GM18520 (cell line): ENCODE results near the gene GPC5.
"Not testable (repeated sequence)": the region's sequence is repeated elsewhere in the genome, so short reads cannot be mapped to it uniquely, and the experiment has no call there.

ENCODE experiments used
- ATAC-seq: cut with Tn5 transposase; IDR thresholded peaks from one replicate; pipeline ENCODE4 v1.9.1; 2021; ENCODE audit not compliant: unreplicated experiment

Gene GPC5

GRCh38 chr13:92898946-92899345, 1500.5 kb downstream of the GPC5 start:
- not testable (repeated sequence) for ATAC-seq

DNA sequence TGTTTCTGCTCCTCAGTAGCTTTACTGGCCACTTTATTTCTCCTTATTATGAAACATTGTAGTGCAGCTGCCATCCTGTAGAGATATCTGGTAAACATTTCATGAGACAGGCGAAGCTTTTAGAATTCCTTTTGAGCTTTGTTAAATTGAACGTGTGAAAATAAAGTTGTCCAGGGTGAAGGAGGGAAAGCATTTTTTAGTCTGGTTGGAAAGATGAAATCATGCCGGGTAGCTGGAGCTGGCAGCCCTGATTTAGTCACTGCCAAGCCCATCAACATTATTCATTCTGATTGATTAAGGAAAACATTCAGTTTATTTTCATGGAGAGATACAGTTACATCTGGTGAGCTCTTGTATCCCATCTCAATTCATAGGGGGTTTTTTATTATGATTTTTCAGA, 1502.0 kb downstream of the GPC5 start:
- ATAC-seq: no peak

DNA sequence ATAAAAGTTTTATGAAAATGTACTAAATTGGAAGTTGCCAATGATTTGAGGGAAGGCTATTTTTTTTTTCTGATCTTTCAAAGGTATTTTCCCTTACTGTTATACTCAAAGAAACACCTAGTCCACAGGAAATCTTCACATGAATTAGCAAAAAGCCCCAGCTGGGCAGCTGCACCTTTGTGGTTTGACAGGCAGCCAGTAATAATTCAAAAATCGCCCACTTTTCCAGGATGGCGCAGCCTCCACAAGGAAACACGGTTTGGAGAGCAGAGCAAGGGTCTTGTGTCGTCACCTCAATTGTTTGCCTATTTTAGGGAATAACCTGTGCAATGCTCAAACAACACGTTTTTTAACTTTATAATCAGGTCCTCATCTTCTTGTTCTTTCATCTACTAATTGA, 1503.3 kb downstream of the GPC5 start:
- no peak for ATAC-seq

DNA sequence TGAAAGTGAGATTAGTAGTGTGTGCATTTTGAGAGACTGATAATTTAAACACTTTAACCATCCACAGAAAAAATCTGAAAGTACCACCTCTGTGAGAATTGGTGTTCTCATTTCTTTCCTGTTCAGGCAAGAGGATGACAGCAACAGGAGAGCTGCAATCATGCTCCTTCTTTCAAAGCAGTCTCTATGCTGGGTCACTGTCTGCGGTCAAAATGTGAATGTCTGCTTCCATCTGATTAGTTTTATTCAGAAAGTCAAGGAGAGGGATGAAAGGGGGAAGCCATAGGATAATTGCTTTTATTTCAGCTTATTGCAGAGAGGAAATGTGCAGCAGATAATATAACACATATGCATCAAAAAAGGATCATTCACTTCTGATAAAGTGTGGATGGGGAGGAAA, 1514.2 kb downstream of the GPC5 start:
- ATAC-seq: no peak

DNA sequence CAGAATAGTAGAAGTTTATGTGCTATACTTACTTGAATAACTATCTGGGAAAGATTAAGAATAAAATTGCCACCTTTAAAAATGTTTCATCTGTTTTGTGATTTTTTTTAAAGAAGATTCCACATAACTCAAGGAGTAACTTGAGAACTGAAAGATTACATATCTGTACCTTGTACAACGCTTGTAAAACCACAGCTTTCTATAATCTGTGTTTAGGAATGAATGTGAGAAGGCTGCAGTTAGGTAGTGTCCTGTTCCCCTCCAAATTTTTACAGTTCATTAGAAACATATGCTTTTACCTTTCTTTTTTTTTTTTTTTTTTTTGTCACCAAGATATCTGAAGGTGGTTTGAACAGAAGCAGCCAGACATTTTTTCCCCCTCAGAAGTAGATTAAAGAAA, 1515.4 kb downstream of the GPC5 start:
- ATAC-seq: no peak
